ENCODE data around the gene KCNJ12. TPM values are rescaled to one million over a fixed set of nuclear protein-coding genes. Genes with fewer than 3 reads are reported as not detected.
"Not testable (repeated sequence)": the region's sequence is repeated elsewhere in the genome, so short reads cannot be mapped to it uniquely, and the experiment has no call there.

The KCNJ12 gene
- total and polyA plus RNA-seq, 4 donors: 0.67 to 6.6 (median 2.5) TPM

DNA sequence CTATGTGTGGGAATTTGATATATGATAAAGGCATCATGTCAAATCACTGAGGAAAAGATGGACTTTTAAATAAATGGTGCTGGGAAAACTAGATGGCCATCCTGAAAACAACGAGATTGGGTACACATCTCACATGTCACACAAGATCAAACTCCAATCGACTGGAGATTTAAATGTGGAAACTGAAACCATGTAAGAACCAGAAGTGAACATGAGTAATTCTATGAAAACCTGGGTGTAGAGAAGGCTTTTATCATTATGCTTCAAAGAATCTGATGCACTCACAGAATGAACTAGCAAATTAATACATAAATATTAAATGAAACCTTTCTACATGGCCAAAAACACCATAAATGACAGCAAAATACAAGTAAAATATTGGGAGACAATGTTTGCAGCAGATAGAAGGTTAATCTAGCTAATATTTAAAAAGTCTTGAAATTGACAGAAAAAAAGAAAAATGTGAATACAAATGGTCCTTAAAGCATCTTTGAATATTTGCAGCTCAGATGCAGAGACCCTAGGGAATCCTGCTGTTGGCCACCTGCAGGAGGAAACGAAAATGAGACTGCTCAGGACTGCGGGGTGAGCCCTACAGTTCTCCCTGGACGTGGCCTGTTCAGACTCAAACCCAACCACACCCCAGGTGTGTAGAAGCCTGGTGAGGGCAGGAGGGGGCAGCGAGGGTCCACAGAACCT lies 62.3 kb downstream of the KCNJ12 start:
- not testable (repeated sequence) for H3K27me3 ChIP-seq (ENCODE audit: control insufficient read depth in 3 of 3, insufficient read depth in 3 of 3, low read length in 2 of 3); H3K9ac ChIP-seq (ENCODE audit: insufficient read depth in 1 of 2, low read length in 2 of 2); DNase-seq

DNA sequence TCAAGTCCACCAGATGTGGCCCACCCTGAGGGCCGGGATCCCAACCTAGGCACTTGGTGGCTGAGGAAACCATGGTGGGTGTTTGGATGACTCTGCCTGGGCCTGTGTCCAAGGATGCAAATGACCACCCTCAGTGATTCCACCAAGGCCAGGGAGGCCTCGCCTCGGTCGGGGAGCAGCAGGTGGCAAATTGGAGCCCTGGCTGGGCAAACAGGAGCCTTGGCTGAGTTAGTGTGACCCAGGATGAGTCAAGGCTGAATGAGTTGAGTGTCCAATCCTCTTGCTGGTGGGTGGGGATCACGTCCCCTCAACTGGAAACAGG lies 62.8 kb downstream of the KCNJ12 start:
- H3K36me3 ChIP-seq (ENCODE audit: control insufficient read depth in 4 of 4, insufficient read depth in 4 of 4, low read length in 4 of 4); H3K27me3 ChIP-seq (ENCODE audit: control insufficient read depth in 3 of 3, insufficient read depth in 3 of 3, low read length in 2 of 3); H3K9ac ChIP-seq (ENCODE audit: insufficient read depth in 1 of 2, low read length in 2 of 2); H3K27ac ChIP-seq (ENCODE audit: low read depth in 1 of 2, low read length in 1 of 2); H3K9me3 ChIP-seq (ENCODE audit: control insufficient read depth in 4 of 4, insufficient read depth in 3 of 4, low read length in 3 of 4); ATAC-seq (ENCODE audit: insufficient read depth, low FRiP score); DNase-seq; H3K4me1 ChIP-seq (ENCODE audit: control insufficient read depth in 5 of 5, insufficient read depth in 5 of 5, low read length in 5 of 5); H3K4me3 ChIP-seq: not testable (repeated sequence)
- 85 to 89% methylated on average over 3 of the region's 5 CpGs for WGBS, 2 donors

More for the DNA sequence above, 62.3 kb downstream of the KCNJ12 start:
- not testable (repeated sequence) for H3K27ac ChIP-seq (ENCODE audit: low read depth in 1 of 2, low read length in 1 of 2); H3K4me3 ChIP-seq; ATAC-seq (ENCODE audit: insufficient read depth, low FRiP score); H3K36me3 ChIP-seq (ENCODE audit: control insufficient read depth in 4 of 4, insufficient read depth in 4 of 4, low read length in 4 of 4); H3K4me1 ChIP-seq (ENCODE audit: control insufficient read depth in 5 of 5, insufficient read depth in 5 of 5, low read length in 5 of 5); H3K9me3 ChIP-seq (ENCODE audit: control insufficient read depth in 4 of 4, insufficient read depth in 3 of 4, low read length in 3 of 4)
- WGBS, 2 donors: 60 to 61% methylated on average over 2 to 6 of the region's 6 CpGs

GRCh38 chr17:21445091-21445650 lies 69.0 kb downstream of the KCNJ12 start:
- Histone ChIP-seq H3K9ac (ENCODE audit: insufficient read depth in 1 of 2, low read length in 2 of 2) (no peak overlapping the region), H3K27me3 (ENCODE audit: control insufficient read depth in 3 of 3, insufficient read depth in 3 of 3, low read length in 2 of 3) (no peaks in the 10 kb centered on the region), H3K9me3 (ENCODE audit: control insufficient read depth in 4 of 4, insufficient read depth in 3 of 4, low read length in 3 of 4) (no peaks in the 10 kb centered on the region), H3K4me3 (no peak overlapping the region), H3K36me3 (ENCODE audit: control insufficient read depth in 4 of 4, insufficient read depth in 4 of 4, low read length in 4 of 4) (no peaks in the 10 kb centered on the region), H3K4me1 (ENCODE audit: control insufficient read depth in 5 of 5, insufficient read depth in 5 of 5, low read length in 5 of 5) (peaks cover 0 to 4% (median 0%) of the 10 kb centered on the region in 5 donors), H3K27ac (ENCODE audit: low read depth in 1 of 2, low read length in 1 of 2) (no peak overlapping the region)
- TF ChIP-seq, protein P1, sequence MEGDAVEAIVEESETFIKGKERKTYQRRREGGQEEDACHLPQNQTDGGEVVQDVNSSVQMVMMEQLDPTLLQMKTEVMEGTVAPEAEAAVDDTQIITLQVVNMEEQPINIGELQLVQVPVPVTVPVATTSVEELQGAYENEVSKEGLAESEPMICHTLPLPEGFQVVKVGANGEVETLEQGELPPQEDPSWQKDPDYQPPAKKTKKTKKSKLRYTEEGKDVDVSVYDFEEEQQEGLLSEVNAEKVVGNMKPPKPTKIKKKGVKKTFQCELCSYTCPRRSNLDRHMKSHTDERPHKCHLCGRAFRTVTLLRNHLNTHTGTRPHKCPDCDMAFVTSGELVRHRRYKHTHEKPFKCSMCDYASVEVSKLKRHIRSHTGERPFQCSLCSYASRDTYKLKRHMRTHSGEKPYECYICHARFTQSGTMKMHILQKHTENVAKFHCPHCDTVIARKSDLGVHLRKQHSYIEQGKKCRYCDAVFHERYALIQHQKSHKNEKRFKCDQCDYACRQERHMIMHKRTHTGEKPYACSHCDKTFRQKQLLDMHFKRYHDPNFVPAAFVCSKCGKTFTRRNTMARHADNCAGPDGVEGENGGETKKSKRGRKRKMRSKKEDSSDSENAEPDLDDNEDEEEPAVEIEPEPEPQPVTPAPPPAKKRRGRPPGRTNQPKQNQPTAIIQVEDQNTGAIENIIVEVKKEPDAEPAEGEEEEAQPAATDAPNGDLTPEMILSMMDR (IDR thresholded peaks at IDR 0.05; ENCODE audit: control extremely low read depth, extremely low read depth): no peak
- WGBS, 2 donors: 83 to 85% methylated on average over 9 of the region's 9 CpGs
- no peak for ATAC-seq (ENCODE audit: insufficient read depth, low FRiP score)
- DNase-seq: no peak

- not testable (repeated sequence) for H3K27ac ChIP-seq (ENCODE audit: low read depth in 1 of 2, low read length in 1 of 2); H3K4me3 ChIP-seq; H3K4me1 ChIP-seq (ENCODE audit: control insufficient read depth in 5 of 5, insufficient read depth in 5 of 5, low read length in 5 of 5); H3K27me3 ChIP-seq (ENCODE audit: control insufficient read depth in 3 of 3, insufficient read depth in 3 of 3, low read length in 2 of 3); H3K36me3 ChIP-seq (ENCODE audit: control insufficient read depth in 4 of 4, insufficient read depth in 4 of 4, low read length in 4 of 4); H3K9me3 ChIP-seq (ENCODE audit: control insufficient read depth in 4 of 4, insufficient read depth in 3 of 4, low read length in 3 of 4); ATAC-seq (ENCODE audit: insufficient read depth, low FRiP score); DNase-seq; H3K9ac ChIP-seq (ENCODE audit: insufficient read depth in 1 of 2, low read length in 2 of 2)
- WGBS, 2 donors: 81 to 93% methylated on average over 4 of the region's 4 CpGs
These were observed 71.4 kb downstream of the KCNJ12 start for GRCh38 chr17:21447552-21447951.

DNA sequence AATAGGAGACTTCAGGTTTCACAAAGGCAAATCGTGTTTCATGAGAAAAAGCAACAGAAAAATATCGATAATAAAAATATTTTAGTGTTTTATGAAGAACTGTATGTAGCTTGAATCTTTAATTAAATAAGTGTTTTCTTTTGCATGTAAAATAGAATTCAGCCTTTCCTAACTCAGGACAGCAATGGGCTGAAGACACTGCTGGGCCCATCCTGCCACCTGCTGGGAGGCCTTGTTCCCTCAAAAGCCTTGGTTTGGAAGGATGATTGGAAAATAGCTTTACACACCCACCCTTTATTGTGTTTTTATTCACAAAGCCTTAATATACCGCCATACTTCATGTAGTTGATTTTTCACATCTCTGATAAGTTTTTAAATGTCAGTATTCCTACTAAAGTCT lies 73.7 kb downstream of the KCNJ12 start:
- H3K4me3 ChIP-seq; H3K27ac ChIP-seq (ENCODE audit: low read depth in 1 of 2, low read length in 1 of 2); H3K9ac ChIP-seq (ENCODE audit: insufficient read depth in 1 of 2, low read length in 2 of 2); H3K36me3 ChIP-seq (ENCODE audit: control insufficient read depth in 4 of 4, insufficient read depth in 4 of 4, low read length in 4 of 4); ATAC-seq (ENCODE audit: insufficient read depth, low FRiP score); H3K9me3 ChIP-seq (ENCODE audit: control insufficient read depth in 4 of 4, insufficient read depth in 3 of 4, low read length in 3 of 4); H3K4me1 ChIP-seq (ENCODE audit: control insufficient read depth in 5 of 5, insufficient read depth in 5 of 5, low read length in 5 of 5); DNase-seq; H3K27me3 ChIP-seq (ENCODE audit: control insufficient read depth in 3 of 3, insufficient read depth in 3 of 3, low read length in 2 of 3): not testable (repeated sequence)
- WGBS, 2 donors: 73 to 82% methylated on average over 3 of the region's 3 CpGs
